GM12873 (cell line): ENCODE results near the gene KLHL12.

Experiments used
- CTCF ChIP-seq: IDR thresholded peaks from 2 replicates; pipeline ENCODE4 v1.5.1; 2012; ENCODE audit warnings: low read depth, mild to moderate bottlenecking, moderate library complexity, low read length, control low read depth; ENCODE audit not compliant: insufficient read depth; ENCODE audit errors: missing control alignments

KLHL12 gene

GRCh38 chr1:202926581-202927491 lies at the start of gene KLHL12:
Gene KLHL12 (minus strand): TSS chr1:202927234. CDS start chr1:202925162, 2,072 bp downstream.
- TF ChIP-seq CTCF = peak; percentile 74

DNA sequence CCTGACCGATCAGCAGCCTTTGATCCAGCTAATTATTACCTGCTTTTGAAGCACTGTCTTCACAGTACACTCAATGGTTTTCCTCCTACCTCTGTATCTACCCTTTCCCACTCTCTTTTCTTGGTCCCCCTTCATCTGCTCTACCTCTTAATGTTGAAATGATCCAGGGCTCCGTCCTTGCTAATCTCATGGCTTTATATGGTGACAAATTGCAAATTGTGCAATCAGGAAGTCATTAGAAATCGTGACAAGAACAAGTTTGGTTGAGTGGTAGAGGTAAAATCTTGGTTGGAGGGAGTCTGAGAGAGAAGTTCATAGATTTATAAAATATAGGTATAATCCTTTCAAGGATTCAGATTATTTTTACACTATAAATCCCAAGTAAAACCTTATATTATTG lies 49.6 kb upstream of the KLHL12 start:
- no peak for TF ChIP-seq CTCF

DNA sequence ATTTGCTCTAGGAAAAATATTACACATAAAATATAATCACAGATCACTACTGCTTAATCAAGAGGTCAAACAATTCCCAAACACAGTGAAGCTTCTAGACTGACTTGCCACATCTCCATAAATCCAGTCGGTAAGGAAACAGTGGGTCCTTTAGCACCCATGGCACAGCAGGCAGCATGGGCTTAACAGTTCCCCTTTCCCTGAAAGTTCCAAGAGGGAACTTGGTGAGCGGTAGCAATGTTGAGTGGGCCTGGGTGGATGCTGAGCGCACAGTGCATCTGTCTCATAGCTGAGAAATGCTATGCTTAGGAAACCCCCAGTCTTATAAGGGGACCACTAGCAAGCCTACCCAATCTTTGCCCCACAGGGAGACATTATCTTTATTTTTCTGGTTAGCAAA lies 47.8 kb upstream of the KLHL12 start:
- TF ChIP-seq CTCF = no peak

DNA sequence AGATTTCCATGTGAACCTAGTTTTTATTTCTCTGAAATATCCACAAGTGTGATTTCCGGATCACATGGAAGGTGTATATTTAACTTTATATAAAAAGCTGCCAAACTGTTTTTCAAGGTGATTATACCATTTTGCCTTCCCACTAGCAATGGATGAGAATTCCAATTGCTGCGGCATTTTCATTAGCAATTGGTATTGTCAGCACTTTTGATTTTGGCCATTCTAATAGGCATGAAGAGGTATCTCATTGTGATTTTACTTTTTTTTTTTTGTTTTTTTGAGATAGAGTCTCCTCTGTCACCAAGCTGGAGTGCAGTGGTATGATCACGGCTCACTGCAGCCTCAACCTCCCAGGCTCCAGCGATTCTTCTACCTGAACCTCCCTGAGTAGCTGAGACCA lies 45.0 kb upstream of the KLHL12 start:
- no peak for TF ChIP-seq CTCF

- TF ChIP-seq CTCF = peak; percentile 86
Observed at GRCh38 chr1:202968895-202969295, 41.9 kb upstream of the KLHL12 start.

- no peak for TF ChIP-seq CTCF
Observed at GRCh38 chr1:202968351-202968750, 41.3 kb upstream of the KLHL12 start.

GRCh38 chr1:202967684-202968281 lies 40.7 kb upstream of the KLHL12 start:
- TF ChIP-seq CTCF = no peak
